A549 (cell line): Measurements from ENCODE around the gene IGHMBP2.

Experiments used
- ATOH8 ChIP-seq: fragments of 250-450 bp; sonication (Bioruptor Pico); IDR thresholded peaks from 2 replicates; pipeline ENCODE4 v1.5.0; 2020; ENCODE audit warnings: low read depth, mild to moderate bottlenecking, moderate library complexity
- CTCF ChIP-seq: fragments of >200 bp; sonication (Bioruptor Twin); formaldehyde crosslinking; IDR thresholded peaks from 3 replicates; pipeline ENCODE4 v1.5.1; 2016
- EP300 ChIP-seq, 2 experiments: fragments of >200 bp; sonication (Bioruptor Twin); formaldehyde crosslinking; IDR thresholded peaks; 2 replicates in 1 of 2; 3 replicates in 1 of 2; pipeline ENCODE4 v1.6.1; 2016 to 2017
- HMGXB4 ChIP-seq: fragments of 250-450 bp; sonication (Bioruptor Pico); IDR thresholded peaks from 2 replicates; pipeline ENCODE4 v1.5.0; 2021; ENCODE audit warnings: mild to moderate bottlenecking, moderate library complexity, borderline replicate concordance
- HOXA7 ChIP-seq: fragments of 250-450 bp; sonication (Bioruptor Pico); IDR thresholded peaks from 2 replicates; pipeline ENCODE4 v1.5.0; 2020; ENCODE audit warnings: mild to moderate bottlenecking, moderate library complexity
- JUN ChIP-seq, 2 experiments: fragments of >200 bp; sonication (Bioruptor Twin); formaldehyde crosslinking; IDR thresholded peaks; 2 replicates in 1 of 2; 3 replicates in 1 of 2; pipeline ENCODE4 v1.6.1; 2016 to 2017
- MAX ChIP-seq: IDR thresholded peaks from 2 replicates; pipeline ENCODE4 v1.6.1; 2012
- MYC ChIP-seq: IDR thresholded peaks from 2 replicates; pipeline ENCODE4 v1.6.1; 2012; ENCODE audit warnings: mild to moderate bottlenecking, inconsistent platforms, low read length, improper control_type of control experiment, borderline replicate concordance
- PBX3 ChIP-seq: IDR thresholded peaks from 2 replicates; pipeline ENCODE4 v1.6.1; 2012
- POLR2A ChIP-seq: IDR thresholded peaks from 2 replicates; pipeline ENCODE4 v1.6.1; 2012; ENCODE audit warnings: mild to moderate bottlenecking, low read length
- RFX5 ChIP-seq: fragments of 450-650 bp; IDR thresholded peaks from 2 replicates; pipeline ENCODE4 v1.7.1; 2014; ENCODE audit warnings: antibody characterized with exemption, mild to moderate bottlenecking, moderate library complexity
- RNF2 ChIP-seq: fragments of 200-600 bp; sonication (generic); IDR thresholded peaks from 2 replicates; pipeline ENCODE4 v1.6.1; 2016; ENCODE audit warnings: low read depth, mild to moderate bottlenecking, antibody characterized with exemption, moderate library complexity, borderline replicate concordance

GRCh38 chr11:68938816-68939582 is 35.3 kb downstream of the IGHMBP2 start:
- no peak for TF ChIP-seq CTCF
- no peak for TF ChIP-seq EP300 (IDR thresholded peaks at IDR 0.05)
- TF ChIP-seq POLR2A: no peak
- TF ChIP-seq MAX: no peak
- no peak for TF ChIP-seq ATOH8
- TF ChIP-seq JUN (IDR thresholded peaks at IDR 0.05): no peak
- TF ChIP-seq HMGXB4 (CRISPR knock-in tag): no peak
- TF ChIP-seq RNF2: no peak
- TF ChIP-seq HOXA7 (CRISPR knock-in tag): no peak
- TF ChIP-seq RFX5: no peak
- no peak for TF ChIP-seq PBX3
- TF ChIP-seq MYC: no peak
